Left ventricle myocardium inferior (tissue), 1 donor: Measurements from ENCODE around the gene NBL1. TPM values are rescaled to one million over a fixed set of nuclear protein-coding genes. Genes with fewer than 3 reads are reported as not detected.

Experiments
- DNase-seq: peaks from one replicate; pipeline ENCODE4 v3.0.0-alpha.2; 2020
- H3K27ac ChIP-seq: fragments of 200-600 bp; replicated peaks from 2 replicates; pipeline ENCODE4 v1.8.0; 2021
- H3K27me3 ChIP-seq: fragments of 200-600 bp; 2 replicates; pipeline ENCODE4 v1.8.0; 2021; ENCODE audit warnings: low read depth
- H3K36me3 ChIP-seq: fragments of 200-600 bp; 2 replicates; pipeline ENCODE4 v1.8.0; 2021
- H3K4me1 ChIP-seq: fragments of 200-600 bp; 2 replicates; pipeline ENCODE4 v1.8.0; 2021
- H3K4me3 ChIP-seq: fragments of 200-600 bp; 2 replicates; pipeline ENCODE4 v1.8.0; 2021; ENCODE audit warnings: mild to moderate bottlenecking, moderate library complexity
- H3K9me3 ChIP-seq: fragments of 200-600 bp; replicated peaks from 2 replicates; pipeline ENCODE4 v1.8.0; 2021
- CTCF ChIP-seq: fragments of 200-600 bp; IDR thresholded peaks from 2 replicates; pipeline ENCODE4 v1.8.0; 2021; ENCODE audit warnings: antibody characterized with exemption, mild to moderate bottlenecking, borderline replicate concordance
- intact Hi-C: fragments of 100-400 bp; cut with micrococcal nuclease; formaldehyde crosslinking; loops from one replicate; pipeline ENCODE4 v1.11.0; 2022
- total RNA-seq: library from RNA; stranded (reverse); fragmentation: NEBNext Ultra II Directional; extraction: Animal tissue kit (Norgen Biotek cat#: 25700); gene quantifications from one replicate; pipeline ENCODE4 v1.2.1, GENCODE V29; 2021
- donor health status: DM: no; HTN: yes; CAD: no; lungs with severe emphysema.

The NBL1 gene
- total RNA-seq, 1 donor from 2014 or later, result 30.0 TPM

- TF ChIP-seq CTCF, result no peak
- Histone ChIP-seq H3K9me3 (no peaks in the 10 kb centered on the region), H3K36me3 (peaks cover 37% of the 10 kb centered on the region), H3K27me3 (no peaks in the 10 kb centered on the region), H3K4me3 (no peak overlapping the region), H3K4me1 (no peaks in the 10 kb centered on the region), H3K27ac (no peak overlapping the region)
- intact Hi-C loops, result no loop called here
- DNase-seq, result no peak
Measured at GRCh38 chr1:19695772-19696171, 51.7 kb downstream of the NBL1 start.

- TF ChIP-seq CTCF, result no peak
- intact Hi-C loops, result no loop called here
- no peaks in the 10 kb centered on the region for H3K4me1 ChIP-seq
- no peak for DNase-seq
- H3K27ac ChIP-seq, result no peak overlapping the region
- H3K4me3 ChIP-seq, result no peak overlapping the region
- H3K27me3 ChIP-seq, result no peaks in the 10 kb centered on the region
- H3K9me3 ChIP-seq, result no peaks in the 10 kb centered on the region
- H3K36me3 ChIP-seq, result peaks cover 39% of the 10 kb centered on the region
Measured at GRCh38 chr1:19696820-19697219, 52.7 kb downstream of the NBL1 start.

- Histone ChIP-seq H3K4me1 (no peaks in the 10 kb centered on the region), H3K27me3 (no peaks in the 10 kb centered on the region), H3K27ac (no peak overlapping the region), H3K9me3 (no peaks in the 10 kb centered on the region), H3K4me3 (no peak overlapping the region), H3K36me3 (peaks cover 39% of the 10 kb centered on the region)
- intact Hi-C loops, result no loop called here
- TF ChIP-seq CTCF, result no peak
- DNase-seq, result no peak
Measured at GRCh38 chr1:19698181-19698580, 54.1 kb downstream of the NBL1 start.

- peaks cover 19% of the 10 kb centered on the region for H3K36me3 ChIP-seq
- TF ChIP-seq CTCF, result no peak
- intact Hi-C loops, result no loop called here
- DNase-seq, result no peak
- H3K9me3 ChIP-seq, result no peaks in the 10 kb centered on the region
- H3K4me3 ChIP-seq, result no peak overlapping the region
- no peaks in the 10 kb centered on the region for H3K27me3 ChIP-seq
- peaks cover 8% of the 10 kb centered on the region for H3K4me1 ChIP-seq
- H3K27ac ChIP-seq, result no peak overlapping the region
Measured at GRCh38 chr1:19700079-19700777, 56.1 kb downstream of the NBL1 start.

- DNase-seq, result no peak
- peaks cover 19% of the 10 kb centered on the region for H3K36me3 ChIP-seq
- no peak overlapping the region for H3K4me3 ChIP-seq
- intact Hi-C loops, result no loop called here
- H3K4me1 ChIP-seq, result peaks cover 8% of the 10 kb centered on the region
- no peaks in the 10 kb centered on the region for H3K9me3 ChIP-seq
- no peak for TF ChIP-seq CTCF
- H3K27ac ChIP-seq, result no peak overlapping the region
- no peaks in the 10 kb centered on the region for H3K27me3 ChIP-seq
Measured at GRCh38 chr1:19703280-19703679, 59.2 kb downstream of the NBL1 start.
